GM21360 (cell line): ENCODE data around the gene DUSP11.
"Not testable (repeated sequence)": the region's sequence is repeated elsewhere in the genome, so short reads cannot be mapped to it uniquely, and the experiment has no call there.

Source experiments
- ATAC-seq: cut with Tn5 transposase; IDR thresholded peaks from one replicate; pipeline ENCODE4 v1.9.1; 2021; ENCODE audit warnings: mild to moderate bottlenecking, moderate library complexity; ENCODE audit not compliant: unreplicated experiment

The DUSP11 gene

DNA sequence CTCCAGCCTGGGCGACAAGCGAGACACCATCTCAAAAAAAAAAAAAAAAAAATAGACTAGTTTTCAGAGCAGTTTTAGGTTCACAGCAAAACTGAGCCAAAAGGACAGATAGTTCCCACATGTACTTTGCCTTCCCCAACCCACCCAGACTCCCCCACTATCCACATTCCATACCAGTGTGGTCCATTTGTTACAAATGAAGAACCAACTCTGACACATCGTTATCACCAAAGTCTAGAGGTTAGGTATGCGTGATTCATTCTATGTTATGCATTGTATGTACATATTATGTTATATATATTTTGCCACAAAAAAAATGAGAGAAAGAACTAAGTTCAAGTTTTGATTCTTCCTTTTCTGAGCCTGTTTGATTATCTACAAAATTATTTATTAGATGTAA, 3.5 kb downstream of the DUSP11 start:
- ATAC-seq, result no peak

- ATAC-seq, result no peak
Observed at GRCh38 chr2:73772819-73773218, 7.1 kb downstream of the DUSP11 start.

GRCh38 chr2:73770725-73771124, 9.2 kb downstream of the DUSP11 start:
- no peak for ATAC-seq

DNA sequence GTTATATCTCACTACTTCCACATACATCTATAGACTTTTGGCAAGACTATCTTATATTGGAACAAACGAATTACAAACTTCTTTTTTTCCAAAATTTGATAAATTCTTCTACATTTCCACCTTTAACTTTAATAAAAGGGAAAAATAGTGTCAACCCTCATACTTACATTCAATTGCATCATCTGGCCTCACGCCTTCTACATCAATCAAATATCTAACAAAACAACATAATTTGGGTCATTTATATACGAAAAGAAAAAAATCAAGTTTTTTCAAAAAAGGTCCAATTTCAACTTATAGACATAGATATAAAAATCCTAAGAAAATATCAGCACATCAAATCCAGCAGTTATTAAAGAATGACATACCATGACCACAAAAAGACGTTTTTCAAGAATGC, 12.9 kb downstream of the DUSP11 start:
- ATAC-seq, result no peak

- no peak for ATAC-seq
Observed at GRCh38 chr2:73766349-73766748, 13.6 kb downstream of the DUSP11 start.

- no peak for ATAC-seq
Observed at GRCh38 chr2:73764945-73765344, 15.0 kb downstream of the DUSP11 start.

DNA sequence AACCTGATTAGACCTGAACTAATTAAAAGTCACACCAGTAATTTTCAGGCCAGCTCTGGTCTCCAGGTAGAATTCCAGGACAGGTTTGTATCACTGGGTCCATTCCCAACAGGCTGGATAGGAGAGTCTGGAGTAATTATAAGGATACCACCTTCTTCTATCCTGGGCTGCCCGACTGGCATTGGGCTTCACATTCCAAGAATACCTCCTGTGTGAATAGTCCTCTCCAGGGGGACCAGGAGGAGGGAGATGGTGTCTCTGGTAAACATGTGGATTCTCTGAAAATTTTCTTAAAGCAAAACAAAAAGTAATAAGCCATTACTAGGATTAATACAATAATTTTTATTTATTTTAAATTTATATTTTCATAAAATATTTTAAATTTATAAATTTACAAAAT, 17.3 kb downstream of the DUSP11 start:
- ATAC-seq, result no peak

GRCh38 chr2:73759904-73760303, 20.0 kb downstream of the DUSP11 start:
- ATAC-seq, result no peak

GRCh38 chr2:73759285-73759764, 20.6 kb downstream of the DUSP11 start:
- ATAC-seq, result no peak

DNA sequence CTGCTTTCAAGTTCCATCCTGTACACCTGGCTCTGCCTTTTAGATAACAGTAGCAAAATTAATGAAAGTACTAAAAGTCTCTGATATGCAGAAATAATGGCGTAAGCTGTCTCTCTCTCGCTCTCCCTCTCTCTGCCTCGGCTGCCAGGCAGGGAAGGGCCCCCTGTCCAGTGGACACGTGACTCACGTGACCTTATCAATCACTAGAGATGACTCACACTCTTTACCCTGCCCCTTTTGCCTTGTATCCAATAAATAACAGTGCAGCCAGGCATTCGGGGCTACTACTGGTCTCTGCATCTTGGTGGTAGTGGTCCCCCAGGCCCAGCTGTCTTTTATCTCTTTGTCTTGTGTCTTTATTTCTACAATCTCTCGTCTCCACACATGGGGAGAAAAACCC, 25.6 kb downstream of the DUSP11 start:
- not testable (repeated sequence) for ATAC-seq

DNA sequence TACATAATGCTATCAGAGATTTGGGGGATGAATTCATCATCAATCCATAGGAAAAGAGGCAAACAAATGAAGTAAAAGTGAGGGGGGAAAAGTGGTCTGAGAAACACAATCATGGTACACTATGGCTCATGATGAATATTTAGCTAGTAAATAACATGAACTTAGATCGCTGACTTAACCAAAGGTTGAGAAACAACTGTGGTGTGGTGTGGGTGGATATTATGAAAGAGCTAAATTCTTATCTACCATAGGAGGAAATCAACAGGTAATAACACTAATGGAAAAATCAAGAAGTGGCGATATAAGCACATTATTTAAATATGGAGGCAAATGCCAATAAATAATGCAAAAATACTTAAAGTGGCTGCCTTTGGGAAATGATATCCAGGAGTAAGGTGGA, 30.6 kb downstream of the DUSP11 start:
- no peak for ATAC-seq

DNA sequence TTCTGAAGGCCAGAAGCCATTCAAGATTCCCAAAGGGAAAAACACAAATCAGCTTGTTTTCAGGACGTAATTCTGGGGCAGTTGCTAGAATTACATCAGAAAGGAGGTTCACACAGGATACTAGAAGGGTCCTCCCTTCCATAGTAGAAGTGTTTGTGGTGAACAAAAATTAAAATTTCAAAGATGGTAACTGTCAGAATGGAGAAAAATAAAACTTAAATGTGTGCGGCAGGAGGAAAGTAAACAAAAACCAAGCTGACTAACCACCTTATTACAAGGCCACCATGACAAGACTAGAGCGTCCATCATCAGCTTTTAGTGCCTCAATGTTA, 33.1 kb downstream of the DUSP11 start:
- ATAC-seq, result no peak

- ATAC-seq, result no peak
Observed at GRCh38 chr2:73746015-73746876, 33.7 kb downstream of the DUSP11 start.

DNA sequence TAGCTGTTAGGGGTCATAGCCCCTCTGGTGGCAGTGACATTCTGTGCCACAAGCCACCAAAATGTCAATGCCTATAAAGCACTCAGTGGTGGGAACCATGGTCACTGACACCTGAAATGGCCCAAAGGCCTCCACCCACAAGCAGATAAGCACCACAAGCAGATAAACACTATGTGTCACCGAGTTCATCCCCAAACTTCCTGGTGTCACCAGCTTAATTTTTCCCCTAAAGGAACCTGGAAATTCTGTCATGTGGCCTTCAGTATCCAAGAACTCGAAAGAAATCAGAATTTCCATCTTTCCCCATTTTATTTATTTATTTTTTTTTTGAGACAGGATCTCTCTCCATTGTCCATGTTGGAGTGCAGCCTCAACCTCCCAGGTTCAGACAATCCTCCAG, 39.1 kb downstream of the DUSP11 start:
- ATAC-seq, result no peak

DNA sequence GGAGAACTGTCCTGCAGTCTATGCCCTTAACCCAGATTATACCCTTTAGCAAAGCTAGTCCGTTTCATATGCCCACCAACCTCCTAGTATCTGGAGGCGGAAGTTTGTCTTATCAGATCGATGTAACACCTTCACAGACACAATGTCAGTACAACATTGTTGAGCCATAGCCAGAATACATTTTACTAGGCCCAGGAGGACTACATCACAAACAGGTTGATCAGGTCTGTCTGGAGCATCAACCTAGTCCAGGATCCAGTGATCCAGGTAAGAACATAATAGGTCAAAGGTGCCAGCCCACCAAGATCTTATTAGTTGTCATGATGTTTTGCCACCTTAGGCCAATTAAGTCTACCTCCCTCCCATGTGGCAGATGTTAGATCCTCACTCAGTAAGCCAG, 40.8 kb downstream of the DUSP11 start:
- no peak for ATAC-seq

- peak; percentile 90 for ATAC-seq
Observed at GRCh38 chr2:73736855-73737779, 42.8 kb downstream of the DUSP11 start, which contains the start of gene TPRKB. Gene TPRKB, minus strand, starts transcription at chr2:73737345. Its CDS starts 2,776 bp downstream, at chr2:73734569.

DNA sequence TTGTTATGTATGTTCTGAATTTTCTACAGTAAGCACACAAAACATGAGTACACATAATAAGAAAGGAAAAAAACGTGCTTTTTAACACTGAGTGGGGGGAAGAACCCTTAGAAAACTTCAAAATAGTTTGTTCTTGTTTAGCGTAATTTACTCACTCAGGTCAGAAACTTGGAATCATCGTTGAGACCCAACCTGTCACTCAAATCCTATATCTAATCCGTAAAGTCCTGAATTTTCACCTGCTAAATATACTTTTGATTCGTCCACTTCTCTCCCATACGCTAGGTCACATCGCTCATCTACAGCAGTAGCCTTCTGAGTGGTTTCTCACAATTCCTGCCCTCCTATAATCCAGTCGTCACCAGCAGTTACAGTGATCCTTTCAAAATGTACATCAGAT, 43.5 kb downstream of the DUSP11 start:
- ATAC-seq, result no peak

- no peak for ATAC-seq
Observed at GRCh38 chr2:73730810-73731209, 49.1 kb downstream of the DUSP11 start.

DNA sequence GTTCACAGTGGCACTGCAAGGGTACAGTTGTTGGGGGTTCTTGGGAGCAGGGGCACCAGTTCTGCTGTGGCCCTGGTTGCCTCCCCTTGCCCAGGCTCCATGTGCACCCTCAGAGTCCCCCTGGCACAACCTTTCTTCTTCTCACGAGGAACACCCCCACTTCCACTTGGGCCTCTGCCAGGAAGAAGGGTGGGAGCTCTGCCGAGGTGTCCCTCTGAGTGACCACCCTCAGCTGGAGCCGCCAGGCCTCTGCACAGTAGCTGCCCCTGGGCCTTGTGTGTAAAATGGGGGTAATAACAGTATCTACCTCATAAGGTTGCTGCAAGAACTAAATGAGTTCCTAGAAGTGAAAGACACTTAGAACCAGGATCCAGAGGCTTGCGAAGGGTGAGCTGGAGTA, 51.2 kb downstream of the DUSP11 start:
- ATAC-seq, result no peak

- no peak for ATAC-seq
Observed at GRCh38 chr2:73728043-73728442, 51.9 kb downstream of the DUSP11 start.

GRCh38 chr2:73726657-73727056, 53.2 kb downstream of the DUSP11 start:
- ATAC-seq, result not testable (repeated sequence)
